Stimulated activated CD8-positive, alpha-beta memory T cell treated with anti-CD3 and anti-CD28 coated beads, Interleukin-12 subunit alpha, Interleukin-12 subunit beta, amount 100 ng/mL, for 24 hours (primary cell): Measurements from ENCODE around the gene SLC17A8.

Source experiments
- DNase-seq: peaks from one replicate; pipeline ENCODE4 v3.0.0-alpha.2; 2020; ENCODE audit errors: extremely low read depth

Gene SLC17A8

GRCh38 chr12:100371146-100371545 lies 14.3 kb downstream of the SLC17A8 start:
- no peak for DNase-seq

- DNase-seq: no peak
These were observed 16.2 kb downstream of the SLC17A8 start for GRCh38 chr12:100372853-100373640.

- no peak for DNase-seq
These were observed 18.3 kb downstream of the SLC17A8 start for GRCh38 chr12:100375038-100375735.

GRCh38 chr12:100376161-100376560 lies 19.3 kb downstream of the SLC17A8 start:
- no peak for DNase-seq

GRCh38 chr12:100381379-100381778 lies 24.5 kb downstream of the SLC17A8 start:
- no peak for DNase-seq

GRCh38 chr12:100382338-100382737 lies 25.5 kb downstream of the SLC17A8 start:
- DNase-seq: no peak

GRCh38 chr12:100383586-100384558 lies 27.0 kb downstream of the SLC17A8 start:
- no peak for DNase-seq

- no peak for DNase-seq
These were observed 27.7 kb downstream of the SLC17A8 start for GRCh38 chr12:100384559-100384935.

GRCh38 chr12:100388382-100388781 lies 31.5 kb downstream of the SLC17A8 start:
- no peak for DNase-seq

- DNase-seq: no peak
These were observed 35.0 kb downstream of the SLC17A8 start for GRCh38 chr12:100391856-100392255.

GRCh38 chr12:100393200-100393599 lies 36.3 kb downstream of the SLC17A8 start:
- DNase-seq: no peak

- no peak for DNase-seq
These were observed 38.9 kb downstream of the SLC17A8 start for GRCh38 chr12:100395811-100396210.

GRCh38 chr12:100398307-100398706 lies 41.4 kb downstream of the SLC17A8 start:
- DNase-seq: no peak

- DNase-seq: no peak
These were observed 42.2 kb downstream of the SLC17A8 start for GRCh38 chr12:100399095-100399494.

GRCh38 chr12:100401660-100402059 lies 44.8 kb downstream of the SLC17A8 start:
- DNase-seq: no peak

GRCh38 chr12:100402763-100403162 lies 45.9 kb downstream of the SLC17A8 start:
- DNase-seq: no peak

GRCh38 chr12:100403446-100403845 lies 46.6 kb downstream of the SLC17A8 start:
- no peak for DNase-seq

GRCh38 chr12:100404769-100405407 lies 48.0 kb downstream of the SLC17A8 start:
- no peak for DNase-seq

GRCh38 chr12:100413001-100413400 lies 56.1 kb downstream of the SLC17A8 start:
- no peak for DNase-seq

- DNase-seq: no peak
These were observed 57.9 kb downstream of the SLC17A8 start for GRCh38 chr12:100414739-100415138.

GRCh38 chr12:100422646-100423045 lies 65.8 kb downstream of the SLC17A8 start:
- DNase-seq: no peak

- DNase-seq: no peak
These were observed 69.3 kb downstream of the SLC17A8 start for GRCh38 chr12:100426145-100426544.
